ENCODE data around the gene SYTL3. TPM values are rescaled to one million over a fixed set of nuclear protein-coding genes. Genes with fewer than 3 reads are reported as not detected.

SYTL3 gene
- total and polyA plus RNA-seq, 9 of the 15 experiments (the other 6 are each of a cell fraction or from before 2014, with no cell fraction given): 0.04 to 0.46 (median 0.17) TPM; not detected in 1

GRCh38 chr6:158644231-158645063, 5.4 kb upstream of the SYTL3 start, which contains the start of gene DYNLT1 (continued):
- TF ChIP-seq, protein P1, sequence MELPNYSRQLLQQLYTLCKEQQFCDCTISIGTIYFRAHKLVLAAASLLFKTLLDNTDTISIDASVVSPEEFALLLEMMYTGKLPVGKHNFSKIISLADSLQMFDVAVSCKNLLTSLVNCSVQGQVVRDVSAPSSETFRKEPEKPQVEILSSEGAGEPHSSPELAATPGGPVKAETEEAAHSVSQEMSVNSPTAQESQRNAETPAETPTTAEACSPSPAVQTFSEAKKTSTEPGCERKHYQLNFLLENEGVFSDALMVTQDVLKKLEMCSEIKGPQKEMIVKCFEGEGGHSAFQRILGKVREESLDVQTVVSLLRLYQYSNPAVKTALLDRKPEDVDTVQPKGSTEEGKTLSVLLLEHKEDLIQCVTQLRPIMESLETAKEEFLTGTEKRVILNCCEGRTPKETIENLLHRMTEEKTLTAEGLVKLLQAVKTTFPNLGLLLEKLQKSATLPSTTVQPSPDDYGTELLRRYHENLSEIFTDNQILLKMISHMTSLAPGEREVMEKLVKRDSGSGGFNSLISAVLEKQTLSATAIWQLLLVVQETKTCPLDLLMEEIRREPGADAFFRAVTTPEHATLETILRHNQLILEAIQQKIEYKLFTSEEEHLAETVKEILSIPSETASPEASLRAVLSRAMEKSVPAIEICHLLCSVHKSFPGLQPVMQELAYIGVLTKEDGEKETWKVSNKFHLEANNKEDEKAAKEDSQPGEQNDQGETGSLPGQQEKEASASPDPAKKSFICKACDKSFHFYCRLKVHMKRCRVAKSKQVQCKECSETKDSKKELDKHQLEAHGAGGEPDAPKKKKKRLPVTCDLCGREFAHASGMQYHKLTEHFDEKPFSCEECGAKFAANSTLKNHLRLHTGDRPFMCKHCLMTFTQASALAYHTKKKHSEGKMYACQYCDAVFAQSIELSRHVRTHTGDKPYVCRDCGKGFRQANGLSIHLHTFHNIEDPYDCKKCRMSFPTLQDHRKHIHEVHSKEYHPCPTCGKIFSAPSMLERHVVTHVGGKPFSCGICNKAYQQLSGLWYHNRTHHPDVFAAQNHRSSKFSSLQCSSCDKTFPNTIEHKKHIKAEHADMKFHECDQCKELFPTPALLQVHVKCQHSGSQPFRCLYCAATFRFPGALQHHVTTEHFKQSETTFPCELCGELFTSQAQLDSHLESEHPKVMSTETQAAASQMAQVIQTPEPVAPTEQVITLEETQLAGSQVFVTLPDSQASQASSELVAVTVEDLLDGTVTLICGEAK (IDR thresholded peaks at IDR 0.05): peak; percentile 54; the same call in 1 of the 2 replicates
- TF ChIP-seq, protein P1 (CRISPR knock-in tag; IDR thresholded peaks at IDR 0.05): no peak
- TF ChIP-seq, protein P2, sequence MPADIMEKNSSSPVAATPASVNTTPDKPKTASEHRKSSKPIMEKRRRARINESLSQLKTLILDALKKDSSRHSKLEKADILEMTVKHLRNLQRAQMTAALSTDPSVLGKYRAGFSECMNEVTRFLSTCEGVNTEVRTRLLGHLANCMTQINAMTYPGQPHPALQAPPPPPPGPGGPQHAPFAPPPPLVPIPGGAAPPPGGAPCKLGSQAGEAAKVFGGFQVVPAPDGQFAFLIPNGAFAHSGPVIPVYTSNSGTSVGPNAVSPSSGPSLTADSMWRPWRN (IDR thresholded peaks at IDR 0.05; ENCODE audit: low read depth): no peak
- TF ChIP-seq HDAC6 (IDR thresholded peaks at IDR 0.05; ENCODE audit: low read depth, low read length) (no peak), ZNF384 (IDR thresholded peaks at IDR 0.05; ENCODE audit: low read depth, low read length) (no peak), ZNF75A (CRISPR knock-in tag; IDR thresholded peaks at IDR 0.05) (no peak), ZNF354B (CRISPR knock-in tag; IDR thresholded peaks at IDR 0.05) (no peak), ZBTB7A (IDR thresholded peaks at IDR 0.05; ENCODE audit: borderline replicate concordance, control insufficient read depth, low read depth, low read length) (peak; percentile 94), RBM34 (IDR thresholded peaks at IDR 0.05; ENCODE audit: borderline replicate concordance, insufficient read depth, low read length) (peak; percentile 92; the same call in 1 of the 2 replicates), ZNF197 (CRISPR knock-in tag; IDR thresholded peaks at IDR 0.05; ENCODE audit: low read depth) (no peak), LARP7 (IDR thresholded peaks at IDR 0.05) (peak; percentile 96), ARID3A (IDR thresholded peaks at IDR 0.05; ENCODE audit: borderline replicate concordance, low read depth, low read length) (no peak), ZNF584 (CRISPR knock-in tag; IDR thresholded peaks at IDR 0.05; ENCODE audit: low read depth) (no peak)
- TF ChIP-seq, protein P3, sequence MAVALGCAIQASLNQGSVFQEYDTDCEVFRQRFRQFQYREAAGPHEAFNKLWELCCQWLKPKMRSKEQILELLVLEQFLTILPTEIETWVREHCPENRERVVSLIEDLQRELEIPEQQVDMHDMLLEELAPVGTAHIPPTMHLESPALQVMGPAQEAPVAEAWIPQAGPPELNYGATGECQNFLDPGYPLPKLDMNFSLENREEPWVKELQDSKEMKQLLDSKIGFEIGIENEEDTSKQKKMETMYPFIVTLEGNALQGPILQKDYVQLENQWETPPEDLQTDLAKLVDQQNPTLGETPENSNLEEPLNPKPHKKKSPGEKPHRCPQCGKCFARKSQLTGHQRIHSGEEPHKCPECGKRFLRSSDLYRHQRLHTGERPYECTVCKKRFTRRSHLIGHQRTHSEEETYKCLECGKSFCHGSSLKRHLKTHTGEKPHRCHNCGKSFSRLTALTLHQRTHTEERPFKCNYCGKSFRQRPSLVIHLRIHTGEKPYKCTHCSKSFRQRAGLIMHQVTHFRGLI (CRISPR knock-in tag; IDR thresholded peaks at IDR 0.05): no peak

Measured in K562 (cell line).